SU-DHL-6 (cell line): ENCODE measurements around the gene DUS4L.

Source experiments
- H2AFZ ChIP-seq: fragments of 200-600 bp; sonication (generic); 2 replicates; pipeline ENCODE4 v1.6.1; 2014; ENCODE audit warnings: low read depth, mild to moderate bottlenecking, moderate library complexity, mixed read lengths, antibody characterized with exemption, low read length; ENCODE audit not compliant: severe bottlenecking
- H3F3A ChIP-seq: fragments of 200-600 bp; shearing (Covaris generic); 2 replicates; pipeline ENCODE4 v1.6.0; 2016; ENCODE audit warnings: antibody characterized with exemption, mild to moderate bottlenecking; ENCODE audit not compliant: insufficient read depth
- H3K27ac ChIP-seq: fragments of 200-600 bp; sonication (generic); 2 replicates; pipeline ENCODE4 v1.5.1; 2016; ENCODE audit warnings: low read depth, mild to moderate bottlenecking, low read length, moderate library complexity, mixed read lengths
- H3K27me3 ChIP-seq: fragments of 200-600 bp; sonication (generic), shearing (Covaris generic); 2 replicates; pipeline ENCODE4 v1.6.0; 2014; ENCODE audit warnings: mild to moderate bottlenecking, low read length
- H3K36me3 ChIP-seq: fragments of 200-600 bp; sonication (generic); 2 replicates; pipeline ENCODE4 v1.6.1; 2014; ENCODE audit warnings: mild to moderate bottlenecking, low read length, mixed read lengths
- H3K4me2 ChIP-seq: fragments of 300-600, 200-600 bp; shearing (Covaris generic), sonication (generic); 2 replicates; pipeline ENCODE4 v1.6.0; 2014; ENCODE audit warnings: low read length, low read depth, mild to moderate bottlenecking; ENCODE audit not compliant: poor library complexity, severe bottlenecking
- H3K4me3 ChIP-seq: fragments of 200-600 bp; sonication (generic); 2 replicates; pipeline ENCODE4 v1.5.1; 2014; ENCODE audit warnings: antibody characterized with exemption, low read length, mild to moderate bottlenecking, mixed read lengths; ENCODE audit not compliant: insufficient read depth, poor library complexity, severe bottlenecking
- H3K79me2 ChIP-seq: fragments of 200-600 bp; sonication (generic); 2 replicates; pipeline ENCODE4 v1.6.1; 2014; ENCODE audit warnings: mild to moderate bottlenecking, low read length, moderate library complexity; ENCODE audit not compliant: insufficient read depth
- H3K9ac ChIP-seq: fragments of 200-600 bp; sonication (generic); 2 replicates; pipeline ENCODE4 v1.7.0; 2014; ENCODE audit warnings: mild to moderate bottlenecking, low read length
- H3K9me2 ChIP-seq: fragments of 200-600 bp; sonication (generic); replicated peaks from 2 replicates; pipeline ENCODE4 v1.6.1; 2014; ENCODE audit warnings: low read length; ENCODE audit not compliant: insufficient read depth
- H3K9me3 ChIP-seq: fragments of 200-600 bp; sonication (generic); 2 replicates; pipeline ENCODE4 v1.6.1; 2014; ENCODE audit warnings: low read length, mixed read lengths; ENCODE audit not compliant: insufficient read depth
- H4K20me1 ChIP-seq: fragments of 200-600 bp; sonication (generic); 2 replicates; pipeline ENCODE4 v1.6.1; 2014; ENCODE audit warnings: low read depth, mild to moderate bottlenecking, antibody characterized with exemption, low read length, moderate library complexity, mixed read lengths
- CTCF ChIP-seq: fragments of 200-600 bp; sonication (generic); IDR thresholded peaks from one replicate; pipeline ENCODE4 v1.5.1; 2017; ENCODE audit warnings: antibody characterized with exemption, mild to moderate bottlenecking, low read length, moderate library complexity; ENCODE audit not compliant: insufficient read depth, poor library complexity, severe bottlenecking
- EZH2phosphoT487 ChIP-seq: fragments of 200-600 bp; sonication (generic), shearing (Covaris generic); conservative IDR thresholded peaks from 2 replicates; pipeline ENCODE4 v1.6.1; 2018; ENCODE audit warnings: mild to moderate bottlenecking, antibody characterized with exemption, low read length, moderate library complexity, mixed read lengths

Gene DUS4L

GRCh38 chr7:107614425-107614824 is 50.7 kb downstream of the DUS4L start:
- Histone ChIP-seq H3K9ac (no peak overlapping the region), H3K4me2 (no peak overlapping the region), H3K9me2 (no peaks in the 10 kb centered on the region), H3K9me3 (no peaks in the 10 kb centered on the region), H3K4me3 (no peak overlapping the region), H3K27ac (no peak overlapping the region), H3K27me3 (no peaks in the 10 kb centered on the region), H3K79me2 (no peaks in the 10 kb centered on the region), H3F3A (peaks cover 5% of the 10 kb centered on the region; the same call in 1 of the 2 replicates), H2AFZ (no peak overlapping the region), H4K20me1 (no peaks in the 10 kb centered on the region), H3K36me3 (peaks cover 11% of the 10 kb centered on the region; the same call in 1 of the 2 replicates)
- TF ChIP-seq EZH2phosphoT487 (no peak), CTCF (no peak)

- Histone ChIP-seq H3K27ac (no peak overlapping the region), H3K79me2 (no peaks in the 10 kb centered on the region), H3K27me3 (no peaks in the 10 kb centered on the region), H3F3A (peaks cover 5% of the 10 kb centered on the region; the same call in 1 of the 2 replicates), H3K4me3 (no peak overlapping the region), H3K9me3 (no peaks in the 10 kb centered on the region), H3K36me3 (peaks cover 11% of the 10 kb centered on the region; the same call in 1 of the 2 replicates), H3K4me2 (no peak overlapping the region), H2AFZ (no peak overlapping the region), H3K9ac (no peak overlapping the region), H3K9me2 (no peaks in the 10 kb centered on the region), H4K20me1 (no peaks in the 10 kb centered on the region)
- TF ChIP-seq EZH2phosphoT487 (no peak), CTCF (no peak)
These were observed 52.3 kb downstream of the DUS4L start for GRCh38 chr7:107615910-107616680.

GRCh38 chr7:107622429-107622828 is 58.7 kb downstream of the DUS4L start:
- Histone ChIP-seq H4K20me1 (no peaks in the 10 kb centered on the region), H2AFZ (no peak overlapping the region), H3K36me3 (peaks cover 4% of the 10 kb centered on the region; the same call in 1 of the 2 replicates), H3K9me3 (no peaks in the 10 kb centered on the region), H3K9me2 (no peaks in the 10 kb centered on the region), H3K27me3 (no peaks in the 10 kb centered on the region), H3K4me3 (no peak overlapping the region), H3K9ac (no peak overlapping the region), H3K79me2 (no peaks in the 10 kb centered on the region), H3K4me2 (no peak overlapping the region), H3K27ac (no peak overlapping the region), H3F3A (peaks cover 2% of the 10 kb centered on the region; the same call in 1 of the 2 replicates)
- TF ChIP-seq CTCF: no peak
- TF ChIP-seq EZH2phosphoT487: no peak
